HAP-1 (cell line): ENCODE measurements around the gene LRRC8D.

Experiments
- DNase-seq, 2 experiments: peaks; one replicate each; pipeline ENCODE4 v3.0.0-alpha.2; 2016 to 2020; ENCODE audit warnings: low spot score in 2 of 2
- H3K27me3 ChIP-seq: fragments of 250-450 bp; sonication (Bioruptor Pico); 2 replicates; pipeline ENCODE4 v1.5.1; 2020; ENCODE audit warnings: low read depth, mild to moderate bottlenecking, moderate library complexity
- H3K36me3 ChIP-seq: fragments of 250-450 bp; sonication (Bioruptor Pico); replicated peaks from 2 replicates; pipeline ENCODE4 v1.5.1; 2020; ENCODE audit warnings: mild to moderate bottlenecking
- H3K4me1 ChIP-seq: fragments of 250-450 bp; sonication (Bioruptor Pico); 2 replicates; pipeline ENCODE4 v1.5.1; 2020; ENCODE audit warnings: mild to moderate bottlenecking
- H3K4me3 ChIP-seq: fragments of 250-450 bp; sonication (Bioruptor Pico); 2 replicates; pipeline ENCODE4 v1.5.1; 2020; ENCODE audit warnings: mild to moderate bottlenecking, moderate library complexity
- H3K9me3 ChIP-seq: fragments of 250-450 bp; sonication (Bioruptor Pico); 2 replicates; pipeline ENCODE4 v1.5.1; 2020; ENCODE audit warnings: mild to moderate bottlenecking, moderate library complexity
- in situ Hi-C: fragments of 300-500 bp; cut with MboI; formaldehyde crosslinking; loops from 3 replicates; pipeline ENCODE4 v1.14.3; 2020; ENCODE audit warnings: low sequenced_read_pairs, inconsistent platforms, mixed read lengths

Gene LRRC8D

DNA sequence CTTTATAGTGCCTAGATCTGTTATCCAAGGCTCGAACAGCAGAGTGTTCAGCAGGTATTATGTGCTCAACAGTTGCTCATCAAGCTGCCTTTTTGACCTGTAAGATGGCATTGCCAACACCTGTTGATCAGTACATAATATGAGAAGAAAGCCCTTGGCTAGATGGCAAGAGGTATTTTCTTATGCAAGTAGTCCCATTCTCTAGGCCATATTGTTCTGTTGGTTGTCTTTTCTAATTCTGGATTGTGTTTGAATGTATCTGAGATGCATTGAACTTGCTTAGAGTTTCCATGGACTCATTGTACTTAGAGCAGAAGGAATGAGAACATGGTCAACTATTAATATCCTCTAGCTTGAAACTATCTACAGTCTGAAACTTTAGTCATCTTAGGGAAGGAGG is 57.4 kb downstream of the LRRC8D start:
- Histone ChIP-seq H3K36me3 (peaks cover 7% of the 10 kb centered on the region; the same call in 1 of the 2 replicates), H3K9me3 (no peaks in the 10 kb centered on the region), H3K4me1 (no peaks in the 10 kb centered on the region), H3K4me3 (no peak overlapping the region), H3K27me3 (no peaks in the 10 kb centered on the region)
- DNase-seq, result no peak
- in situ Hi-C loops, result no loop called here

DNA sequence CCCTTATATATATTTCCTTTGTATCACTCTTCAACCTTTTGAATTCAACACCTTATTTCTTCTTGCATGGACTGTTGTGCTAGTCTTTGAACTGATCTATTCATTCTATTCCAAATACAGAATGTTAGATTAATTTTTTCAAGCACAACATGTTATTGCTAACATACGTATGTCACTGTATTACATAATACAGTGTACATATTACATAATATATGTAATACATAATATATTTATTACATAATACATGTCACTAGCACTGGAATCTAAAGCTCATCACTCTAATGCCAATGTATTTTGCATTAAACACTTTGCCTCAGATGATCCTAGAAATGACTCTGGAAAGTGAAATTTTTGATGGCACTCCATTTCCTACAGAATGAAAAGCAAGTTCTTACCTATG is 59.8 kb downstream of the LRRC8D start:
- Histone ChIP-seq H3K9me3 (no peaks in the 10 kb centered on the region), H3K36me3 (peaks cover 7% of the 10 kb centered on the region), H3K4me1 (no peaks in the 10 kb centered on the region), H3K27me3 (no peaks in the 10 kb centered on the region), H3K4me3 (no peak overlapping the region)
- no peak for DNase-seq
- in situ Hi-C loops, result no loop called here

DNA sequence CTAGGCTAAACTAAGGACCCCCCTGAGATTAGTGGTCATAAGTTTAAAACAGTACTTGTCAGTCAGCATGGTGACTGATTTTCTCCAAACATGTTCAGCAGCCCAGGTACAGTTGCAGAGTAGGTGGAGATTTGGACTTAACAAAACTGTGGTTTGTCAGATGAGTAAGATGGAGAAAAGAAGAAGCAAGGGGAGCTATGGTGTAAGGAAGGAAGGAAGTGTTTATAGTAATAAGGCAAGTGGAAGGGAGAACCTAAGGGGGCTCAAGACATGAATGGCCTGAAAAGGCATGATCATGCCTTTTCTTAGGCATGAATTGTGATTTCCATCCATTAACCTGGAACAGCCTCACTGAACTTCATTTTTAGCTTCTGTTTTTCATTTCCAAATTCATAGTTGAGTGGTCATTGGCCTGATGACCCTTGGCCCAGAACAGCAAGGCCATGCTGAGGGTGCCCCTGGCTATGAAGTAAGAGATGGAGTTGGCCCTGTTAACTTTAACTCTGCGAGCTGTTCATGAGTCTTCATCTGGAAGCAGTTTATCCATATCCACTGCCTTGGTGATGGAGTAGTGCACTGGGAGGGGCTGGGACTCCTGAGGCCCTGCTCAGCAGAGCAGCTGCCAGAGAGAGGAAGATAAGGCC is 60.7 kb downstream of the LRRC8D start:
- in situ Hi-C loops, result no loop called here
- DNase-seq, result no peak
- peaks cover 6% of the 10 kb centered on the region for H3K36me3 ChIP-seq
- H3K27me3 ChIP-seq, result no peaks in the 10 kb centered on the region
- H3K4me1 ChIP-seq, result peaks cover 4% of the 10 kb centered on the region; the same call in 1 of the 2 replicates
- H3K4me3 ChIP-seq, result no peak overlapping the region
- no peaks in the 10 kb centered on the region for H3K9me3 ChIP-seq

DNA sequence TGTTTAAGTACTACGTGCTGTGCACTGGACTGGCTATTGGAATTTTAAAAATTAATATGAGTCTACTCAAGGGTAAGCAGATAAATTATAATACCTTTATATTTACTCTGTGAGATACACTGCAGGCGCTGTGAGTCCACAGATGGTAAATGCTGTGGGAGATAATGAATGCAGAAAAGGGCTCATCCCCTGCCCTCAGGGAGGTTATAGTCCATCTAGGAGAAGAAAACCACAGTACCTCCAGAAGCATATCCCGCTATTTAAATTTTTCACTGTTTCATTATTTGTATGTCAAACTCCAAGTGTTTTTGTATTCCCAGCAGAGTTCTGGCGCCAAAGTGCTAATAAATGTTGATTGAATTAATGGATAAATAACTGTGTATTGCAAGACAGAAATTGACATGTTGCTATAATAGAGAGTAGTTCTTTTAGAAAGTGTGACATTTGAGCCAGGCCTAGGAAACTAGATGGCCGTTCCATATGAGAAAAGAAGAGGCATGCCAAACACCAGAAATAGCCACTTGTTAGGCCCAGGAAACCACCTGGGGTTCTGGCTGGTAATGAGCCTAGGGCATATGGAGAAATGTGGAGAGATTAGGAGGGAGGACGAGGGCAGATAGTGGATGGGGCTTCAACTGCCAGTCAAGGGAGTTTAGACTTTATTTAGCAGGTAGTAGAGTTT is 61.7 kb downstream of the LRRC8D start:
- Histone ChIP-seq H3K27me3 (no peaks in the 10 kb centered on the region), H3K4me1 (peaks cover 4% of the 10 kb centered on the region; the same call in 1 of the 2 replicates), H3K4me3 (no peak overlapping the region), H3K9me3 (no peaks in the 10 kb centered on the region), H3K36me3 (peaks cover 5% of the 10 kb centered on the region)
- in situ Hi-C loops, result no loop called here
- no peak for DNase-seq

DNA sequence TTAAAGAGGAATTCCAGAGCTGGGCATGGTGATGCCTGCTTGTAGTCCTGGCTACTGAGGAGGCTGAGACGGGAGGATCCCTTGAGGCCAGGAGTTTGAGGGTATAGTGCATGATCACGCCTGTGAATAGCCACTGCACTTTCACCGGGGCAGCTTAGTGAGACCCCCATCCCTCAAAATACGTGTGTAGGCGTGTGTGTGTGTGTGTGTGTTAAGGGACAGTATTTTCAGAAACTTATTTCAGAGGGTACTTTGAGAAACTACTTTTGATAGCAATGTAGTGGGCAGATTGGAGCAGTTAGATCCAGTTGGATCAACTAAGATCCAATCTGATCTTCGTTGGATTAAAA is 62.2 kb downstream of the LRRC8D start:
- Histone ChIP-seq H3K36me3 (peaks cover 5% of the 10 kb centered on the region), H3K27me3 (no peaks in the 10 kb centered on the region), H3K4me3 (no peak overlapping the region), H3K4me1 (peaks cover 4% of the 10 kb centered on the region; the same call in 1 of the 2 replicates), H3K9me3 (no peaks in the 10 kb centered on the region)
- in situ Hi-C loops, result no loop called here
- no peak for DNase-seq

DNA sequence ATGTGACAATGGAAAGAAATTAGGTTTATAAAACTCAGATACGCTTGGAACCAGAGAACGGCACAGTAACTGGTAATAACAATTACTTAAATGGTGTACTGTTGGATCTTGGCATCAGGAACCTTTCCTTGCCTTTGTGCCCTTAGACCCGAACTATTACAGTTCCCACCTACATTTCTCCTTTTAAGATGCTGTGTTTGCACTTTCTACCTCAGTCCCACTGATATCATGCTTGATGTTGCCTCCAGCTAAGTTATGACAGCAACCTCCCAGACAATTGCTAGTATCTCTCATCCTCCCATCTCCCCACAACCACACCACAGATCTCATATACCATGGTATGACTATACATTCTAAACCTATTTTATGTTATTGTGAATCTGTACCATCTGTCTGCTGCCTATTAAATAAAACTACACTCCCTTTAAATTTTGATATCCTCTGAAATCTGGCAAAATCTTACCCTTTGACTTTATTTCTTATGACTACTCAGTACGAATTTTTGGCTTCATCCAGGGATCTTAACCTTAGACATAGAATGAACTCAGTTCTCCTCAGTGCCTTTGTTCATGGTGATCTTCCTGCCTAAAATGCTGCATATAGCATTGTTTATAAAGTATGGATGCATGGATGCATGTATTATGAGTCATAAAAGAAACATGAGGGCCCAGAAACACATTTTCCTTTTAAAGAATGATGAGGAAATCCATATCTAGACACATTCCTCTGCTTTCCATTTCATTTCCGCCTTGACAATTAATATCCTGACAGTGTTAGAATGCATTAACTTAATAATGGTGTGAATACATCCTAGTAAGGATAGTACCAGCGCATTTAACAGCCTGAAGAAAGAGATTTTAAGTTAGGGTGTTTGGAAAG is 64.1 kb downstream of the LRRC8D start:
- H3K4me1 ChIP-seq, result peaks cover 5% of the 10 kb centered on the region
- in situ Hi-C loops, result no loop called here
- H3K36me3 ChIP-seq, result peaks cover 5% of the 10 kb centered on the region
- no peak overlapping the region for H3K4me3 ChIP-seq
- no peaks in the 10 kb centered on the region for H3K9me3 ChIP-seq
- no peak for DNase-seq
- no peaks in the 10 kb centered on the region for H3K27me3 ChIP-seq

DNA sequence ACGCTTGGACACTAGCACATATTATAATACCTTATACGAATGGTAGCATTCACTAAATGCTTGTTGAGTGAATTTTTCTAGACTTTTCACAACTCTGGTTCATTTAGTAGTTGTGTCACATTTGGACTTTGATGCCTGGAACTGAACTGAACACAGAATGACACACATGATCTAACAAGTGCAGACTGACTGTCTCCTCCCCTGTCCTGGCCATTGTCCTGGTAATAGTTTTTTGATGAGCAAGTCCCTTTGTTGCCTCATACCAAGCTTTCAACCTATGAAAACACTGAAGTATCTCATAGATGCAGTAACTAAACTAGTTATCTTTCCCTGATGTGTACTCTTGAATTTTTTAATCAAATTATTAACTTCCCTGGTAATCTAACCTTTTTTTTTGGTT is 66.4 kb downstream of the LRRC8D start:
- H3K27me3 ChIP-seq, result no peaks in the 10 kb centered on the region
- in situ Hi-C loops, result no loop called here
- peaks cover 10% of the 10 kb centered on the region for H3K4me1 ChIP-seq
- no peak for DNase-seq
- H3K36me3 ChIP-seq, result peaks cover 3% of the 10 kb centered on the region
- no peak overlapping the region for H3K4me3 ChIP-seq
- no peaks in the 10 kb centered on the region for H3K9me3 ChIP-seq

DNA sequence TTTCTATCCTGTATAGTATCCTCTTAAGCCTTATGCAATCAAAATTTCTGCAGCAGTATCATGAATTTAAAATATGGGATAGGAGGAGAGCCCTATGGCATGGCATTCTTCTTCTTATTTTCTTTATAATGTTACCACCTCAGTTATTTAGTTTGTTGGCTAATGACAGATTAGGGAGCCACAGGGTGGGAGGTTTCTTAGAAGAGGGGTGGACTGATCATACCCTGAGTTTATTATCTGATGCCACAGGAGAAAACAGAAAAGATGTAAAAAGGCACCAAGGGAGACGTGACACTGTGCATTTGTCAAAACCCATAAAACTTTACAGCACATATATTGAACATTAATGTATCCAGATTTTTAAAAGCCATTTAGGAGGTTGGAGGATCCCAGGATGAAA is 66.9 kb downstream of the LRRC8D start:
- Histone ChIP-seq H3K4me3 (no peak overlapping the region), H3K36me3 (peaks cover 3% of the 10 kb centered on the region), H3K27me3 (no peaks in the 10 kb centered on the region), H3K9me3 (no peaks in the 10 kb centered on the region), H3K4me1 (peaks cover 10% of the 10 kb centered on the region)
- in situ Hi-C loops, result no loop called here
- no peak for DNase-seq

DNA sequence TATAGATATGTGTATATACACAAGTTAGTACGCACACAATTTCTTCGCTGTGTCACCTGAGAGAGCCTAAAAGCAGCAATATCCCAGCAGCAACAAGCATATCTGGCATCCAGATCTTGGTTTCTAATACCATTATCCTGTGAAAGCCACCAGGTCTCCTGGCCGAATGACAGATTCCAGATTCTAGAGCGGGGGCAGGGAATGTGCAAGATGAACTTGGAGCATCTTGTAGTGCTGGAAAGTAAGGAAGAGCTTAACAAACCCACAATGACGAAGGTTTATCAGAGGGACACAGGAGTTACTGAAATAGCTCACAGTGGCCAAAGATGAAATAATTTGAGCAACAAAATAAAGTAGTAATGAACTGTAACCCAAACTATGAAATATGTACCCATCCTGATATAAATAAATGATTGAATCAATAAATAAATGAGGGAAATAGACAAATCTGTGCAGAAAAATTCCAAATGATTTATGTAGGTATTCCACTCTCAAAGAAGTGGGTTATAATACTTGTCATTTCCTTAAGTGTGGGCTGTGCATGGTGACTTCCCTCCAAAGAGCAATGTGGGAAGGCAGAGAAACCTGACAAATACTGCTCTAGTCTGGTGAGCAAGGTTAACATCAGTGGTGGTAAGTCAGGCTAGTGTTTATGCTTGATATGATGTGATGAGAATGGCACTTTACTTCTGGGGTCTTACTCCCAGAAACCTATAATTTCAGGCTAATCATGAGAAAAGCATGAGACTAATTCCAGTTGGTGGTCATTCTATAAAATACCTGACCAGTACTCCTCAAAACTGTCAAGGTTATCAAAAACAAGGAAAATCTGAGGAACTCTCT is 67.9 kb downstream of the LRRC8D start:
- peaks cover 3% of the 10 kb centered on the region for H3K36me3 ChIP-seq
- no peak for DNase-seq
- in situ Hi-C loops, result no loop called here
- H3K27me3 ChIP-seq, result no peaks in the 10 kb centered on the region
- H3K9me3 ChIP-seq, result no peaks in the 10 kb centered on the region
- peaks cover 10% of the 10 kb centered on the region for H3K4me1 ChIP-seq
- no peak overlapping the region for H3K4me3 ChIP-seq

DNA sequence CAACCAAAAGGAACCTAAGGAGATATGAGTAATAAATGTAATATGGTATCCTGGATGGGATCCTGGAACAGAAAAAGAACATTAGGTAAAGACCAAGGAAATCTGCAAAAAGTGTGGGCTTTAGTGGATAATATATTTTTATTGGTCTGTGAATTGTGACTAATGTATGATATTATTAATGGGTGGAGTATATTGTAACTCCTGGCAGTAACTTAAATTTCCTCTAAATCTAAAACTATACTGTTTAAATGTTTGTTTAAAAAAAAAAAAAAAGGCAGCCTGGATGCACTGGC is 68.4 kb downstream of the LRRC8D start:
- Histone ChIP-seq H3K4me3 (no peak overlapping the region), H3K4me1 (peaks cover 10% of the 10 kb centered on the region), H3K27me3 (no peaks in the 10 kb centered on the region), H3K36me3 (peaks cover 3% of the 10 kb centered on the region), H3K9me3 (no peaks in the 10 kb centered on the region)
- DNase-seq, result no peak
- in situ Hi-C loops, result no loop called here

DNA sequence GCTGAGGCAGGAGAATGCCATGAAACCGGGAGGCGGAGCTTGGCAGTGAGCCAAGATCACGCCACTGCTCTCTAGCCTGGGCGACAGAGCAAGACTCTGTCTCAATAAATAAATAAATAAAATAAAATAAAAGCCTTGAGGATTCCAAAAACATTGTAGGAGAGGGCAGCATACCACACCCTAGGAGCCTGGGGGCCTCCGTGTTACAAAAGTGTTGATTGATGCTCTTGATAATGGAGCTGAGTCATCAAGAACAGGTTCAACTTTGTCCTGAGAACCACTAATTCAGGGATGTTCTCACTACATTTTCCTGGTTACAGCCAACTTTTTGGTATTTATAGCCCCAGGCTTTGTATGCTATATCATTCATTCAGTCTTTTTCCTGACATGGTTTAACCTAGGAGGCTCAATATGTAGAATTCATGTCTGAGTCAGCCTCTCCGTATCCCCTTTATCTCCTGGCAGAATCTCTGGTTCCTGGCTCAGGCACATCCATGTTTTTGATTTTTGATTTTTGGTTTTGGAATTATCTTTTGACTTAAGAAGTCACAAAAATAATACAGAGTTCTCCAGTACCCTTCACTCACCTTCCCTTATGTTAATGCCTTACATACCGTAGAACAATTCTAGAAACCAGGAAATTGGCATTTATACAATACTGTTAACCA is 69.4 kb downstream of the LRRC8D start:
- no peak overlapping the region for H3K4me3 ChIP-seq
- H3K36me3 ChIP-seq, result peaks cover 3% of the 10 kb centered on the region; the same call in 1 of the 2 replicates
- no peaks in the 10 kb centered on the region for H3K27me3 ChIP-seq
- H3K9me3 ChIP-seq, result no peaks in the 10 kb centered on the region
- in situ Hi-C loops, result no loop called here
- H3K4me1 ChIP-seq, result peaks cover 10% of the 10 kb centered on the region
- DNase-seq, result peak; percentile 68 to 74

DNA sequence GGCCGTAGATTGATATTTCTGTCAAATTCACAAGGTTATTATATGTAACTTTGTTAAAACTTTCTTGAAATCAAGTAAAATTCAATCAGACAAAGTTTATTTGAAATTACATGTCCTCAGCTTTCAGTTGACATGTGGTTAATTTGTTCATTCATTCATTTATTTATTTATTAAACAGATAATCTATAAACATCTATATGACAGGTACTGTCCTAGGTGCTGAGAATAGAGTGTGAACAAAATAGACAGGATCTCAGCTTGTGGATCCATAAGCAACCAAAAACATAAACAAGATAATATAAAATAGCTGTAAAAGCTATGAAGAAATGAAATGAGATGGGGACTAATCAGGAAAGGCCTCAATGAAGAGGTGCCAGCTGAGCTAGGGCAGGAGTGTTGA is 72.0 kb downstream of the LRRC8D start:
- H3K9me3 ChIP-seq, result no peaks in the 10 kb centered on the region
- DNase-seq, result no peak
- no peaks in the 10 kb centered on the region for H3K27me3 ChIP-seq
- no peak overlapping the region for H3K4me3 ChIP-seq
- in situ Hi-C loops, result no loop called here
- H3K36me3 ChIP-seq, result no peaks in the 10 kb centered on the region; the same call in 1 of the 2 replicates
- peaks cover 6% of the 10 kb centered on the region for H3K4me1 ChIP-seq
